HTERT RPE-1 (cell line): Measurements from ENCODE around the gene TFEB.

Experiments
- in situ Hi-C: fragments of 300-500 bp; cut with MboI; formaldehyde crosslinking; loops from 4 replicates; pipeline ENCODE4 v1.14.3; 2020; ENCODE audit warnings: low sequenced_read_pairs

The TFEB gene

DNA sequence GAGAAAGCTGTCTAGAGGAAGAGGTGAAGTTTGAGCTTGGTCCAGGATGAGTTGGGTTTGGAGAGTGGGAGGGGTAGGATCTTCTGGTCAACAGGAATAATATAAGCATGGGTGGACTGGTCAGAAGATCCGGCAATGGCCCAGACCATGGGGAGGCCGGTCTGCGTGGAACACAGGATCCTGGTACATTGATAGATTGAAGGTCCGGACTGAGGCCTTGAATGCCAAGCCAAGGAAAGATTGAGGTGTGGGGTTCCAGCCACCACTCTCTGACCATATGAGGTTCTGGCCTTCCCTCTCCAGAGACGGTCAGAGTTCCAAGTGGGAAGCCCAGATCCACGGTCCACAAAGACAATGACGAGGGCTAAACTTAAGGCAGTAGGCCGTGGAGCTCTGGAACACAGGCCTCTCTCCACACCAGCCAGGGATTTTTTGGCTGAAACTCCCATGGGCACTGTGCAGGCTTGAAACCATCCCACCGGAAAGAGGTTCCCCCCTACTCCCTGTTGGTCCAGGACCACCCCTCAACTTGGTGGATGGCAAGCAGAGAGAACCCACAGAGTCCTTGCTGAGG is 94.0 kb downstream of the TFEB start:
- in situ Hi-C loops, result no loop called here

- in situ Hi-C loops, result no loop called here
Measured at GRCh38 chr6:41640426-41640825, 95.0 kb downstream of the TFEB start.

GRCh38 chr6:41639809-41640371 is 95.5 kb downstream of the TFEB start:
- in situ Hi-C loops, result no loop called here

- in situ Hi-C loops, result no loop called here
Measured at GRCh38 chr6:41638935-41639808, 96.2 kb downstream of the TFEB start.

DNA sequence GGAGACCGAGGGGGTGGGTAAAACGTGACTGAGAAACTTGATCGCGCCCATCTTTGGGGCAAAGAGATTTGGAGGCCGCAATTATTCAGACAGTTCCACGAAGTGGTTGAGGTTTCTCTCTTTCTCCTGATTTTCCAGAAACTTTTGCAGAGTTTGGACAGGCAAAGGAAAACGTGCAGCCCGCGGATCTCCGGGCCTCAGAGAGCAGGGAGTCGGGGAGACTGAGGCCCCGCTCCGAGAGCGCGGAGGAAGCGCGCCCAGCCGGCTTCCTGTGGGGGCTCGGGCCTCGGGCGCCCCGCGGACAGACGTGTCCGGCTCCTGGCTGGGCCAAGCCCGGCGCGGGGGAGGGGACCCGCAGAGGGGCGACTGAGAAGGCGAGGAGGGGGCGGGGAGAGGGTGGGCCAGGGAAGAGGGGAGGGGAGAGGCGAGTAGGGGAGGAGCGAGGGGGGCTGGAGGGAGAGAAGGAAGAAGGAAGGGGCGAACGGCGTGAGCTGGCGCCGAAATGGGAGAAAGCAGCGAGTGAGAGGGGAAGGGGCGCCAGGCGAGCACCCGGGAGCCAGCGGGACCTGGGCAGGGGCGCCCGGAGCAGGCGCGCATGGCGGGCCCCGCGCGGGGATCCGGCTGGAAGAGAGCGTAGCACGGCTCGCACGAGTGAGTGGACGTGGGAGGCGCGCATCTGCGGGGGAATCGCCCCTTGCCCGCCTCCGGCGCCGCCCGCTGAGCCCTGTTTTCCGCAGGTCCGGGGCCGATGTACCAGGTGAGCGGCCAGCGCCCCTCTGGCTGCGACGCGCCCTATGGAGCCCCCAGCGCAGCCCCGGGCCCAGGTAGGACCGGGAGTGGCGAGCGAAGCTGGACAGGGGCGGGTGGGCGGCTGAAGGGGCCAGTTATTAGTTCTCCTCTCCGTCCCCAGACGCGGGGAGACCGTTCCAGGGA is 97.1 kb downstream of the TFEB start, which contains the start of gene MDFI:
Gene MDFI (plus strand): TSS at position 467 of the 933 bp plus-strand sequence. CDS start 282 bp downstream, at position 749.
- in situ Hi-C loops, result no loop called here

DNA sequence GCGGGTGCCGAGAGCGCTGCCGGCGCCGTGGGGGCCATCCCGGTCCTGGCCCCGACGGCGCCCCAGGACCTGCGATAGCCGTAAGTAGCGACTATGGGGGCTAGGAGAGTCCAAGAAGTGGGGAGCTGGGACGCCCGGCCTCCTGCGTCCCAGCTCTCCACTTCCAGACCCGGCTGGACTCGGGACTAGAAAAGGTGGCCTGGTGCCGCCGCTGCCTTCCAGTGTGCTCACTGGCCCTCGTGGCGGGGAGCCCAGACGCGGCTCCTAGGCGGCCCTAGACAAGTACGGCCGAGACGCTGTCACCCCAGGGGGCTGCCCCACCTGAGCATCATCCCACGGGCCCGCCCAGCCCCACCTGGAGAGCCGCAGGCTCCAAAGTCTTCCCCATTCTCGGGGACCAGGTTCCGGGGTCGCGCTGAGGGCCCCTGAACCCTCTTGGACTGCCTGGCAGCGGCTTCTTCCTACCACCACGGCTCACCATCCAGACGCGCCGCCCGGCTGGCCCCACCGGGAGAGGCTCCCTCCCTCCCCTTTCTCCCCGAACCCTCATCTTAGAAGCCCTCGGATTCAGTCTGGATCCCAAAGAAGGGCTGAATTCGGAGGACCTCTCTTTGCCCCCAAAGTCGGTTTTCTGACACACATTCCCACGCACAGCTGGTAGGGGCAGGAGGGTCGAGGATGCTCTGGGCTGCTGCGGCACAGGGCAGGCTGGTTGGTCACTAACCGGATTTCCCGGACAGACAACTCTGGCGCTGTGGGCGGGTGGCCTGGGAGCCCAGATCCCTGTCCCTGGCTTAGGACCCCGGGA is 98.0 kb downstream of the TFEB start:
- in situ Hi-C loops, result no loop called here

DNA sequence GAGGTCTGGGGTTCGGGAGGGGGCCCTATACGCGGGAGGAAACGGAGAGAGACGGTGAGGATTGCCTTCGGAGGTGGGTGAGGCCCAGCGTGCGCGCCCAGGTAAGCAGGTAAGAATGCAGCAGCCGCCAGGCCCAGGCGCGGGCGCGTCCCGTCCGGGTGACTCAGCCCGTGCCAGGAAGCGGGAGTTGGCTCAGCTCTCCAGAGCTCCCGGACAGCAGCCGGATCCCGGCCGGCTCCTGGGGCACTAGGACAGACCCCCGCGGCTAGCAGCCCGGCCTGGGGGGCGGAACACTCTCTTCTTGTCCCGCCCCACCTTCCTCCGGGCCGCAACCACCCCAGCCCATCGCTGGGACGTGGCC is 98.6 kb downstream of the TFEB start:
- in situ Hi-C loops, result no loop called here

DNA sequence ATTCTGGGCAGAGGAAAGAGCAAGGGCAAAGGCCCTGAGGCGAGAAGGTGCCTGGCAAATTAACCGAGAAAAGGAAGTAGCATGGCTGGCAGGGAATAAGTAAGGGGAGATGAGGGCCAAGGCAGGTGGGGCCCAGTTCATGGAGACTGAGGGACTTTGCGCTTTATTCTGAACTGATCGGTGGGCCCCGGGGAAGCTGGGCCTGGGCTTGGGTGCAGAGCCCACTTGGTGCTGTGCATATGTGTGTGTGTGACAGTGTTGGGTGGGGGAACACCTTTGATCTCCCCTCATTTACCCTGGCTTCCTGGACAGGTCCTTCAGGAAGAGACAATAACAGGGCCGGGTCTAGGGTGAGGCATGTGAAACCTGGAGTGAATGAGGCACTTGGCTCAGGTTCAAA is 100.0 kb downstream of the TFEB start:
- in situ Hi-C loops, result no loop called here

DNA sequence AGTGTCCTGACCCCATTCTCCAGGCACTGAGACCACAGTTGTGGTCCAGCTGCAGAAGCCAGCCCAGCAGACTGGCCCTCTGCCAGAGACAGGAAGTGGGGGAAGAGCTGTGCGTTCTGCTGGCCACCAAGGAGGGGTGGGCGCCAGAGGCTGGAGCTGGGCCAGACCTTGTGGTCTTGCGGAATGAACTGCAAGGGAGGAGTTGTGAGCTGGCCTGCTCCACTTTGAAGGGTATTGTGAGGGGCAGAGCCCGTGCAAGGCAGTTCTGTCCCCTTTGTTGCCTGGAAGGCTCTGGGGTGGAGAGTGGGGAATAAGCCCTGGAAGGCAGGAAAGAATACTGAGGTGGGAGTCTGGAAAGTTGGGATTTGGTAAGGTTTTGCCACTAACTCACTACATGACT is 100.8 kb downstream of the TFEB start:
- in situ Hi-C loops, result no loop called here
